PC-3 (cell line): ENCODE measurements around the gene SMPD2. TPM values are rescaled to one million over a fixed set of nuclear protein-coding genes. Genes with fewer than 3 reads are reported as not detected.

ENCODE experiments used
- ATAC-seq: fragments of 200-7000 bp; cut with Tn5 transposase; 2 replicates; pipeline ENCODE4 v1.9.1; 2020; ENCODE audit warnings: mild to moderate bottlenecking, moderate library complexity
- BruUV-seq: library from RNA; stranded (reverse); fragments of 400-500 nt; replicated peaks from 2 replicates; lab custom pipeline; 2021; lab: Mats Ljungman, UMichigan
- CTCF ChIA-PET: fragments of 300-600 bp; sonication (Branson Sonifier 250); formaldehyde crosslinking; loops from one replicate; lab custom pipeline; 2022; ENCODE audit warnings: antibody characterized with exemption; lab: Charles Lee
- POLR2A ChIA-PET: fragments of 300-600 bp; sonication (Branson Sonifier 250); formaldehyde crosslinking; loops from one replicate; lab custom pipeline; 2022; ENCODE audit warnings: antibody characterized with exemption; ENCODE audit not compliant: unreplicated experiment; lab: Charles Lee
- DNase-seq: peaks from one replicate; pipeline ENCODE4 v3.0.0-alpha.2; 2015
- H2AFZ ChIP-seq: fragments of 300-600 bp; sonication (generic); 2 replicates; pipeline ENCODE4 v1.6.0; 2016; ENCODE audit warnings: antibody characterized with exemption, low read length
- H3F3A ChIP-seq: fragments of 300-600 bp; sonication (generic); one replicate; pipeline ENCODE4 v1.6.0; 2017; ENCODE audit warnings: antibody characterized with exemption, low read length, control low read depth, mild to moderate bottlenecking; ENCODE audit not compliant: unreplicated experiment
- H3K27ac ChIP-seq: fragments of 300-600 bp; sonication (generic); 2 replicates; pipeline ENCODE4 v1.5.1; 2016; ENCODE audit warnings: mild to moderate bottlenecking, low read length
- H3K27me3 ChIP-seq: fragments of 300-600 bp; sonication (generic); 2 replicates; pipeline ENCODE4 v1.6.1; 2016; ENCODE audit warnings: low read length, mixed read lengths
- H3K36me3 ChIP-seq: fragments of 300-600 bp; sonication (generic); 2 replicates; pipeline ENCODE4 v1.6.1; 2016; ENCODE audit warnings: low read depth, mixed run types, low read length, mixed read lengths
- H3K4me1 ChIP-seq: fragments of 300-600 bp; sonication (generic); 2 replicates; pipeline ENCODE4 v1.5.1; 2016; ENCODE audit warnings: low read length; ENCODE audit not compliant: insufficient read depth
- H3K4me2 ChIP-seq: fragments of 300-600 bp; sonication (generic); 2 replicates; pipeline ENCODE4 v1.6.0; 2016; ENCODE audit warnings: low read length
- H3K4me3 ChIP-seq: fragments of 300-600 bp; sonication (generic); 2 replicates; pipeline ENCODE4 v1.5.1; 2016; ENCODE audit warnings: mild to moderate bottlenecking, low read length, mixed read lengths
- H3K79me2 ChIP-seq: fragments of 300-600 bp; sonication (generic); 2 replicates; pipeline ENCODE4 v1.6.1; 2017; ENCODE audit warnings: low read length, mixed read lengths
- H3K9ac ChIP-seq: fragments of 300-600 bp; sonication (generic); 2 replicates; pipeline ENCODE4 v1.6.0; 2016; ENCODE audit warnings: mild to moderate bottlenecking, low read length
- H3K9me2 ChIP-seq: fragments of 300-600 bp; sonication (generic); replicated peaks from 2 replicates; pipeline ENCODE4 v1.6.1; 2016; ENCODE audit warnings: mixed run types, low read length, mixed read lengths
- H3K9me3 ChIP-seq: fragments of 300-600 bp; sonication (generic); 2 replicates; pipeline ENCODE4 v1.6.1; 2016; ENCODE audit warnings: low read length, mixed read lengths
- H4K20me1 ChIP-seq: fragments of 300-600 bp; sonication (generic); 2 replicates; pipeline ENCODE4 v1.6.1; 2016; ENCODE audit warnings: low read length, mixed read lengths
- CTCF ChIP-seq: fragments of 300-600 bp; sonication (generic); conservative IDR thresholded peaks from 2 replicates; pipeline ENCODE4 v1.5.1; 2017; ENCODE audit warnings: antibody characterized with exemption, low read depth, mild to moderate bottlenecking, low read length
- EZH2 ChIP-seq: fragments of 300-600 bp; sonication (generic); IDR thresholded peaks from one replicate; pipeline ENCODE4 v1.6.1; 2017; ENCODE audit warnings: antibody characterized with exemption, mild to moderate bottlenecking, low read length; ENCODE audit not compliant: unreplicated experiment
- EZH2phosphoT487 ChIP-seq: fragments of 300-600 bp; sonication (generic); IDR thresholded peaks from 2 replicates; pipeline ENCODE4 v1.6.1; 2018; ENCODE audit warnings: mild to moderate bottlenecking, antibody characterized with exemption, low read length, borderline replicate concordance
- intact Hi-C: fragments of 100-400 bp; cut with micrococcal nuclease; formaldehyde crosslinking; loops from 2 replicates; pipeline ENCODE4 v1.9.0; 2023
- total RNA-seq: library from RNA; depleted of rRNA; stranded (reverse); fragments of >200 nt; gene quantifications from 2 replicates; pipeline ENCODE4 v1.2.3, GENCODE V29; 2014

The SMPD2 gene
- total RNA-seq, 1 experiment from 2014 or later, result 12.6 TPM

DNA sequence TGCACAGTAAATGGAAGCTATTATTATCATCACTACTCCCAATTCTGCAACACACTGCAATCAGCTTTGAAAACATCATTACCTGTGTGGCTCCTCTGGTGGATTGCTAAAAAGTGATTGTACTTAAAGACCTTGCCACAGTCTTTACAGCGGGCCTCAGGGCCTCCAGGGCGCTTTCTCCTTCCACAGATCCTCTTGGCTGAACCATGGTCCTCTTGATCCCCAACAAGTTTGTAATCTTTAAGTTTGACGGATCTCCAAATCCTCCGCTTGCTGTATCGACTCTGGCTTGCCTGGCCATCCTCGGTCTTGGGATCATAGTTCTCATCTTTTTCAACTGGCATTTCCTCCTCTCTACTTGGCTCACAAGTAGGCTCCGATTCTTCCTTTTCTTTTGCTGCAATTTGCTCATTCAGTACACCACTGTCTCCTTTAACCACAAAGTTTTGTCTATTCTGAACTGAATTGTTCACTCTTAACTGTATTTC lies 40.5 kb downstream of the SMPD2 start:
- CTCF ChIA-PET, result no interaction called here
- H3K4me2 ChIP-seq, result peak overlapping the region; percentile 93
- no peaks in the 10 kb centered on the region for H3F3A ChIP-seq
- no peak for TF ChIP-seq EZH2
- no peak for TF ChIP-seq CTCF
- no peak for TF ChIP-seq EZH2phosphoT487
- 0 out of 2 replicates have a peak, but pooled peaks cover 2% of the 10 kb centered on the region for H4K20me1 ChIP-seq
- H3K27ac ChIP-seq, result no peak overlapping the region
- intact Hi-C loops, result loop anchor here (5.0 kb wide), 1 partner anchor 41 kb away; no protein-coding TSS in a partner anchor
- no peaks in the 10 kb centered on the region for H3K9me2 ChIP-seq
- peak overlapping the region; percentile 90 for H3K4me3 ChIP-seq
- no peaks in the 10 kb centered on the region for H3K9me3 ChIP-seq
- peaks cover 14% of the 10 kb centered on the region for H3K36me3 ChIP-seq
- H3K79me2 ChIP-seq, result peaks cover 66% of the 10 kb centered on the region
- no TSS peak for BruUV-seq
- no peak overlapping the region for H3K9ac ChIP-seq
- H3K4me1 ChIP-seq, result peaks cover 37% of the 10 kb centered on the region
- H2AFZ ChIP-seq, result no peak overlapping the region
- no peak for DNase-seq
- H3K27me3 ChIP-seq, result no peaks in the 10 kb centered on the region
- no peak for ATAC-seq
- POLR2A ChIA-PET, result no interaction called here

- DNase-seq, result peak; percentile 84
- intact Hi-C loops, result loop anchor here (5.0 kb wide), 1 partner anchor 39 kb away; no protein-coding TSS in a partner anchor
- peaks cover 4% of the 10 kb centered on the region for H3F3A ChIP-seq
- peak within 1 kb of the TSS; percentile 95 for H3K9ac ChIP-seq
- peaks cover 42% of the 10 kb centered on the region for H3K4me1 ChIP-seq
- peak; percentile 71 for ATAC-seq
- no peaks in the 10 kb centered on the region for H3K9me2 ChIP-seq
- H3K79me2 ChIP-seq, result peaks cover 45% of the 10 kb centered on the region
- peak within 1 kb of the TSS; percentile 36 for H3K27ac ChIP-seq
- H3K9me3 ChIP-seq, result no peaks in the 10 kb centered on the region
- ChIA-PET POLR2A (no interaction called here), CTCF (no interaction called here)
- H3K27me3 ChIP-seq, result no peaks in the 10 kb centered on the region
- peak within 1 kb of the TSS; percentile 89 for H2AFZ ChIP-seq
- H3K4me3 ChIP-seq, result peak within 1 kb of the TSS; percentile 90
- TF ChIP-seq CTCF, result no peak
- TF ChIP-seq EZH2, result no peak
- no peak for TF ChIP-seq EZH2phosphoT487
- peak within 1 kb of the TSS; percentile 93 for H3K4me2 ChIP-seq
- H4K20me1 ChIP-seq, result 0 out of 2 replicates have a peak, but pooled peaks cover 2% of the 10 kb centered on the region
- BruUV-seq, result no TSS peak
- H3K36me3 ChIP-seq, result peaks cover 14% of the 10 kb centered on the region
These were observed 42.6 kb downstream of the SMPD2 start, which contains the start of gene ZBTB24 for GRCh38 chr6:109482905-109483734. Gene ZBTB24, minus strand, starts transcription at chr6:109483219. Its CDS starts 1,193 bp downstream, at chr6:109482026.
